Breast epithelium (tissue), 4 donors: Measurements from ENCODE around the gene ENO3. TPM values are rescaled to one million over a fixed set of nuclear protein-coding genes. Genes with fewer than 3 reads are reported as not detected.
"Not testable (repeated sequence)": the region's sequence is repeated elsewhere in the genome, so short reads cannot be mapped to it uniquely, and the experiment has no call there.

Source experiments
- DNase-seq, 2 donors: peaks; one replicate each; pipeline ENCODE4 v3.0.0-alpha.2; 2019; ENCODE audit warnings: low spot score in 2 of 2
- H3K27ac ChIP-seq, 2 donors: fragments of 200-600 bp; sonication (generic) in 1 of 2; one replicate each; pipeline ENCODE4 v1.5.1; 2016 to 2019; ENCODE audit warnings: mild to moderate bottlenecking in 1 of 2
- H3K27me3 ChIP-seq, 2 donors: fragments of 200-600 bp; sonication (generic) in 1 of 2; one replicate each; pipeline versions ENCODE4 v1.5.1 to v1.6.0; 2017 to 2019; ENCODE audit warnings: control low read depth in 1 of 2, mild to moderate bottlenecking in 1 of 2
- H3K36me3 ChIP-seq: fragments of 200-600 bp; one replicate; pipeline ENCODE4 v1.5.1; 2019
- H3K4me1 ChIP-seq, 2 donors: fragments of 200-600 bp; sonication (generic); one replicate each; pipeline ENCODE4 v1.5.1; 2016 to 2019; ENCODE audit warnings: control low read depth in 1 of 2
- H3K4me3 ChIP-seq, 3 donors: fragments of 200-600 bp; sonication (generic); 1 replicate in 2 of 3; 2 replicates in 1 of 3; pipeline ENCODE4 v1.5.1; 2016 to 2019; ENCODE audit warnings: mild to moderate bottlenecking in 3 of 3, moderate library complexity in 2 of 3
- H3K9me3 ChIP-seq, 2 donors: fragments of 200-600 bp; sonication (generic) in 1 of 2; one replicate each; pipeline ENCODE4 v1.5.1; 2016 to 2019; ENCODE audit warnings: control low read depth in 1 of 2
- POLR2A ChIP-seq: fragments of 450-650 bp; IDR thresholded peaks from one replicate; pipeline ENCODE4 v1.6.1; 2016; ENCODE audit warnings: antibody characterized with exemption, mild to moderate bottlenecking, moderate library complexity
- POLR2AphosphoS5 ChIP-seq, 3 donors: sonication (generic); formaldehyde crosslinking; IDR thresholded peaks; one replicate each; pipeline ENCODE4 v1.6.1; 2017; ENCODE audit warnings: antibody characterized with exemption in 3 of 3
- intact Hi-C: fragments of 100-400 bp; cut with DNase I; formaldehyde crosslinking; loops from one replicate; pipeline ENCODE4 v1.15.1; 2023; ENCODE audit warnings: low total_unique reads
- total RNA-seq, 3 donors: library from RNA; depleted of rRNA; stranded (reverse); fragments of >200 nt; gene quantifications; one replicate each; pipeline ENCODE4 v1.1.0, GENCODE V29; 2016
- TF ChIP-seq, protein P1 (sequence below), 3 donors: fragments of 450-650 bp; IDR thresholded peaks; one replicate each; pipeline ENCODE4 v1.5.1; 2016 to 2017; ENCODE audit warnings: antibody characterized with exemption in 3 of 3, mild to moderate bottlenecking in 3 of 3, moderate library complexity in 3 of 3

ENO3 gene
- total RNA-seq, 3 donors from 2014 or later, result 1.6 to 4.6 (median 3.1) TPM

GRCh38 chr17:4921320-4921719 lies 29.6 kb upstream of the ENO3 start:
- DNase-seq, result no peak
- no peaks in the 10 kb centered on the region for H3K36me3 ChIP-seq
- TF ChIP-seq POLR2A, result no peak
- TF ChIP-seq, protein P1, sequence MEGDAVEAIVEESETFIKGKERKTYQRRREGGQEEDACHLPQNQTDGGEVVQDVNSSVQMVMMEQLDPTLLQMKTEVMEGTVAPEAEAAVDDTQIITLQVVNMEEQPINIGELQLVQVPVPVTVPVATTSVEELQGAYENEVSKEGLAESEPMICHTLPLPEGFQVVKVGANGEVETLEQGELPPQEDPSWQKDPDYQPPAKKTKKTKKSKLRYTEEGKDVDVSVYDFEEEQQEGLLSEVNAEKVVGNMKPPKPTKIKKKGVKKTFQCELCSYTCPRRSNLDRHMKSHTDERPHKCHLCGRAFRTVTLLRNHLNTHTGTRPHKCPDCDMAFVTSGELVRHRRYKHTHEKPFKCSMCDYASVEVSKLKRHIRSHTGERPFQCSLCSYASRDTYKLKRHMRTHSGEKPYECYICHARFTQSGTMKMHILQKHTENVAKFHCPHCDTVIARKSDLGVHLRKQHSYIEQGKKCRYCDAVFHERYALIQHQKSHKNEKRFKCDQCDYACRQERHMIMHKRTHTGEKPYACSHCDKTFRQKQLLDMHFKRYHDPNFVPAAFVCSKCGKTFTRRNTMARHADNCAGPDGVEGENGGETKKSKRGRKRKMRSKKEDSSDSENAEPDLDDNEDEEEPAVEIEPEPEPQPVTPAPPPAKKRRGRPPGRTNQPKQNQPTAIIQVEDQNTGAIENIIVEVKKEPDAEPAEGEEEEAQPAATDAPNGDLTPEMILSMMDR (IDR thresholded peaks at IDR 0.05), result no peak
- TF ChIP-seq POLR2AphosphoS5 (IDR thresholded peaks at IDR 0.05), result no peak
- H3K9me3 ChIP-seq, result no peaks in the 10 kb centered on the region
- intact Hi-C loops, result no loop called here
- H3K27me3 ChIP-seq, result no peaks in the 10 kb centered on the region
- no peak overlapping the region for H3K4me3 ChIP-seq
- no peak overlapping the region for H3K27ac ChIP-seq
- no peaks in the 10 kb centered on the region for H3K4me1 ChIP-seq

DNA sequence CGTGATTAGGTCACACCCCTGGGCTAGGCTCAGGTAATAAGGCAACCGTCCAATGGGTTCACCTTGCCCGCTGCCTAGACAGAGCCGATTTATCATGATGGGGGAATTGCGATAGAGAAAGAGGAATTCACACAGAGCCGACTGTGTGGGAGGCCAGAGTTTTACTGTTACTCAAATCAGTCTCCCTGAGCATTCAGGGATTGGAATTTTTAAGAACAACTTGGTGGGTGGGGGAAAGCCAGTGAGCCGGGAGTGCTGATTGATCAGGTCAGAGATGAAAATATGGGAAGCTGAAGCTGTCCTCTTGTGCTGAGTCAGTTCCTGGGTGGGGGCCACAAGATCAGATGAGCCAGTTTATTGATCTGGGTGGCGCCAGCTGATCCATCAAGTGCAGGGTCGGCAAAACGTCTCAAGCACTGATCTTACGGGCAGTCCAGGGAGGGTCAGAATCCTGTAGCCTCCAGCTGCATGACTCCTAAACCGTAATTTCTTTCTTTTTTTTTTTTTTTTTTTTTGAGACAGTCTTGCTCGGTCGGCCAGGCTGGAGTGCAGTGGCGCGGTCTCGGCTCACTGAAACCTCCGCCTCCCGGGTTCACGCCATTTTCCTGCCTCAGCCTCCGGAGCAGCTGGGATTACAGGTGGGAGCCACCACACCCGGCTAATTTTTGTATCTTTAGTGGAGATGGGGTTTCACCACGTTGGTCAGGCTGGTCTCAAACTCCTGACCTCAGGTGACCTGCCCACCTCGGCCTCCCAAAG lies 24.2 kb upstream of the ENO3 start:
- H3K4me3 ChIP-seq, H3K36me3 ChIP-seq, H3K4me1 ChIP-seq, DNase-seq, H3K9me3 ChIP-seq, H3K27ac ChIP-seq, intact Hi-C loops, H3K27me3 ChIP-seq: not testable (repeated sequence)

GRCh38 chr17:4928881-4929280 lies 22.0 kb upstream of the ENO3 start:
- H3K27ac ChIP-seq, result no peak overlapping the region
- DNase-seq, result no peak
- no peaks in the 10 kb centered on the region for H3K9me3 ChIP-seq
- intact Hi-C loops, result no loop called here
- peaks cover 0 to under 1% of the 10 kb centered on the region in 2 donors for H3K4me1 ChIP-seq
- H3K4me3 ChIP-seq, result no peak overlapping the region
- TF ChIP-seq, protein P1 (IDR thresholded peaks at IDR 0.05), result no peak
- TF ChIP-seq POLR2A (no peak), POLR2AphosphoS5 (IDR thresholded peaks at IDR 0.05) (no peak)
- H3K27me3 ChIP-seq, result no peaks in the 10 kb centered on the region
- H3K36me3 ChIP-seq, result no peaks in the 10 kb centered on the region

DNA sequence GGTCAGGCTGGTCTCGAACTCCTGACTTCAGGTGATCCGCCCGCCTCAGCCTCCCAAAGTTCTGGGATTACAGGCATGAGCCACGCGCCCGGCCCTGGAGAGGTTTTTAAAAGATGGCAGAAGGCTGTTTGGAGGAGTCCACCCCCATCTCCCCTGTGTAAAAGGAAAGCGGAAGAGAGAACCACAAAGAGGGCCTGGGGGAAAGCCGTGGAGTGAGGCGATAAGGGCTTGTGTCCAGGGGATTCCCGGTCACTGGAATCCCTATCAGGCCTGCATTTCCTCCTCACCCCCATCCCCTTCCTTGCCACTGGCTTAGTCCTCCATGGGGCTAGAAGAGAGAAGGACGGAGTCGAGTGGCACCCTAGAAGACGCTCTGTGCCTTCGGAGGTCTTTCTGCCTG lies 19.0 kb upstream of the ENO3 start, which contains the start of gene GP1BA:
GP1BA (plus strand) TSS at position 315 of the 400 bp plus-strand sequence. CDS start 328 bp downstream, outside the sequence.
- Histone ChIP-seq H3K36me3 (no peaks in the 10 kb centered on the region), H3K27ac (no peak within 1 kb of the TSS), H3K4me1 (peaks cover 0 to 8% of the 10 kb centered on the region in 2 donors), H3K9me3 (no peaks in the 10 kb centered on the region), H3K4me3 (no peak within 1 kb of the TSS), H3K27me3 (no peaks in the 10 kb centered on the region)
- intact Hi-C loops, result no loop called here
- TF ChIP-seq POLR2A (no peak), POLR2AphosphoS5 (IDR thresholded peaks at IDR 0.05) (no peak)
- TF ChIP-seq, protein P1 (IDR thresholded peaks at IDR 0.05), result no peak
- no peak for DNase-seq

DNA sequence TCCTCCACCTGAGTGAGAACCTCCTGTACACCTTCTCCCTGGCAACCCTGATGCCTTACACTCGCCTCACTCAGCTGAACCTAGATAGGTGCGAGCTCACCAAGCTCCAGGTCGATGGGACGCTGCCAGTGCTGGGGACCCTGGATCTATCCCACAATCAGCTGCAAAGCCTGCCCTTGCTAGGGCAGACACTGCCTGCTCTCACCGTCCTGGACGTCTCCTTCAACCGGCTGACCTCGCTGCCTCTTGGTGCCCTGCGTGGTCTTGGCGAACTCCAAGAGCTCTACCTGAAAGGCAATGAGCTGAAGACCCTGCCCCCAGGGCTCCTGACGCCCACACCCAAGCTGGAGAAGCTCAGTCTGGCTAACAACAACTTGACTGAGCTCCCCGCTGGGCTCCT lies 18.2 kb upstream of the ENO3 start:
- intact Hi-C loops, result no loop called here
- H3K27ac ChIP-seq, result no peak overlapping the region
- DNase-seq, result no peak
- TF ChIP-seq, protein P1 (IDR thresholded peaks at IDR 0.05), result no peak
- TF ChIP-seq POLR2AphosphoS5 (IDR thresholded peaks at IDR 0.05) (no peak), POLR2A (no peak)
- H3K36me3 ChIP-seq, result no peaks in the 10 kb centered on the region
- no peaks in the 10 kb centered on the region for H3K9me3 ChIP-seq
- no peaks in the 10 kb centered on the region for H3K27me3 ChIP-seq
- no peak overlapping the region for H3K4me3 ChIP-seq
- peaks cover 0 to 8% of the 10 kb centered on the region in 2 donors for H3K4me1 ChIP-seq
